Measurements from ENCODE around the gene KCNH8.

GRCh38 chr3:19256313-19256712 is 108.0 kb downstream of the KCNH8 start:
- TF ChIP-seq, protein P1, sequence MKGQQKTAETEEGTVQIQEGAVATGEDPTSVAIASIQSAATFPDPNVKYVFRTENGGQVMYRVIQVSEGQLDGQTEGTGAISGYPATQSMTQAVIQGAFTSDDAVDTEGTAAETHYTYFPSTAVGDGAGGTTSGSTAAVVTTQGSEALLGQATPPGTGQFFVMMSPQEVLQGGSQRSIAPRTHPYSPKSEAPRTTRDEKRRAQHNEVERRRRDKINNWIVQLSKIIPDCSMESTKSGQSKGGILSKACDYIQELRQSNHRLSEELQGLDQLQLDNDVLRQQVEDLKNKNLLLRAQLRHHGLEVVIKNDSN (IDR thresholded peaks at IDR 0.05): no peak
- TF ChIP-seq CREB1 (IDR thresholded peaks at IDR 0.05; ENCODE audit: low read depth) (no peak), EGR1 (IDR thresholded peaks at IDR 0.05) (no peak), TEAD4 (IDR thresholded peaks at IDR 0.05) (no peak), REST (IDR thresholded peaks at IDR 0.05; ENCODE audit: low read depth) (no peak), NFIC (IDR thresholded peaks at IDR 0.05) (no peak)
